Sigmoid colon (tissue), 4 donors: ENCODE data around the gene ARL14EP.

Experiments
- CTCF ChIP-seq, 4 experiments: fragments of 450-650 bp in 3 of 4; fragments of 200-600 bp in 1 of 4; IDR thresholded peaks; one replicate each; pipeline ENCODE4 v1.5.1; 2016 to 2019; ENCODE audit warnings: antibody characterized with exemption in 4 of 4, mild to moderate bottlenecking in 3 of 4, moderate library complexity in 2 of 4
- EP300 ChIP-seq, 4 donors: sonication (generic); formaldehyde crosslinking; IDR thresholded peaks; one replicate each; pipeline ENCODE4 v1.6.1; 2017; ENCODE audit warnings: antibody characterized with exemption in 4 of 4
- POLR2A ChIP-seq, 2 donors: fragments of 450-650 bp; IDR thresholded peaks; one replicate each; pipeline ENCODE4 v1.6.1; 2016; ENCODE audit warnings: antibody characterized with exemption in 2 of 2, mild to moderate bottlenecking in 2 of 2, moderate library complexity in 2 of 2
- POLR2AphosphoS5 ChIP-seq, 4 donors: sonication (generic); formaldehyde crosslinking; IDR thresholded peaks; one replicate each; pipeline ENCODE4 v1.6.1; 2017; ENCODE audit warnings: antibody characterized with exemption in 4 of 4

GRCh38 chr11:30291331-30291730 is 31.6 kb upstream of the ARL14EP start:
- no peak for TF ChIP-seq CTCF (IDR thresholded peaks at IDR 0.05)
- no peak for TF ChIP-seq POLR2AphosphoS5 (IDR thresholded peaks at IDR 0.05)
- no peak for TF ChIP-seq EP300 (IDR thresholded peaks at IDR 0.05)
- no peak for TF ChIP-seq POLR2A (IDR thresholded peaks at IDR 0.05)
